ENCODE data around the gene THUMPD3.

THUMPD3 gene

DNA sequence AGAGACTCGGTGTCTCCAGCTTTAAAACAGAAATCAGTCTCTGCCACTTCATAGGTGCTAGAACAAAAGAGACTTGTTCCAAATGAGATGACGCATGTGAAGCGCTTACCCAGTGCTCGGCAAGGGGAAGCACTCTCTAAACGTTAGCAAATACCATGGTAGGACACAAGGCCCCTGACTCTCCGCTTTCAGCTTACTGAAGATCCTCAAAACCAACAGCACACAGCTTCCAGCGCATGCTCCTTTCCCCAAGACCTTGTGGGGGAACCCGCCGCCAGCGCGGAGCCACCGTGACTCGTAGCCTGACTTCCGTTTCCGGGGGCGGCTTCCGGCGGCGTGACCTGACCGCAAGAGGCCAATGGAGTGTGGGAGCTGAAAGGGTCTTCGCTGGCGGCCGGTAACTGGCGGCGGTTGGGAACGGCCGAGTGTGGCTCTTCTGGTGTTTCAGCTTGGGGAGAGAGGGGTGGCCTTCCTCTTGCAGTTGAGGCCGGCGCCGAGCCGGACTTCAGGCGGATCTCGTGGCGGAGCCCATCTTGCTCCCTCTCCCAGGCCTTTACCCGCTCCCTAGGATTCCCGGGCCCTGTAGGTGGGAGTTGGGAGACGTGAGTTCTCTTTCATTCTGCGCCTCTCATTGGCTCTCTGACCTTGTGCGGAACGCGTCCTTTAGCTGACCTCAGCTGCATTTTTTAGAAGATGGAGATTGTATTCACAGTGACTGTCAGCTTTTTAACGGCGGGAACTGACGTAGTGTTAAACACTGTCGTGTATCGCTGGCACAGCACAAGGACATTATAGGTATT is at the start of gene THUMPD3:
THUMPD3 (plus strand) TSS at position 324 of the 800 bp plus-strand sequence. CDS start 2,015 bp downstream, outside the sequence.
- DNase-seq = peak; percentile 91

GRCh38 chr3:9314796-9315195 is 48.1 kb upstream of the THUMPD3 start:
- no peak for DNase-seq

GRCh38 chr3:9316881-9317361 is 45.9 kb upstream of the THUMPD3 start:
- no peak for DNase-seq

GRCh38 chr3:9322780-9323179 is 40.1 kb upstream of the THUMPD3 start:
- DNase-seq = no peak

GRCh38 chr3:9324944-9325343 is 37.9 kb upstream of the THUMPD3 start:
- DNase-seq = no peak

DNA sequence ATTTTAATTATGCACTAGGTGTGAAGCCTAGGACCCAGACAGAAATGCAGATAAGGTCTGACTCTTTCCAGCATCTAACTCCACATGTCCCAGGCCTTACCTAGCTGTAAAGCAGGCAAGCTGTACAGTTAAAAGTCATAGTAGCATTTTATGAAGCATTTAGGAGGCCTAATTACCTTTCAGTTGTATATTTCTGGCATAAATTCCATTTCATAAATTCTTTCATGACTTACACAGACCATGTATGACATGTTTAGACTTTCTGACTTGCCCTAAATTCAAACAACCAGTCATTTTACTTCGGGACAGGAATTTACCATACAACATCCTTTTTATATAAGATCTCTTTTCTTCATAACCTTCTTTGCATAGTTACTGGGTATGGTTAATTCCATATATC is 35.3 kb upstream of the THUMPD3 start:
- DNase-seq = no peak

DNA sequence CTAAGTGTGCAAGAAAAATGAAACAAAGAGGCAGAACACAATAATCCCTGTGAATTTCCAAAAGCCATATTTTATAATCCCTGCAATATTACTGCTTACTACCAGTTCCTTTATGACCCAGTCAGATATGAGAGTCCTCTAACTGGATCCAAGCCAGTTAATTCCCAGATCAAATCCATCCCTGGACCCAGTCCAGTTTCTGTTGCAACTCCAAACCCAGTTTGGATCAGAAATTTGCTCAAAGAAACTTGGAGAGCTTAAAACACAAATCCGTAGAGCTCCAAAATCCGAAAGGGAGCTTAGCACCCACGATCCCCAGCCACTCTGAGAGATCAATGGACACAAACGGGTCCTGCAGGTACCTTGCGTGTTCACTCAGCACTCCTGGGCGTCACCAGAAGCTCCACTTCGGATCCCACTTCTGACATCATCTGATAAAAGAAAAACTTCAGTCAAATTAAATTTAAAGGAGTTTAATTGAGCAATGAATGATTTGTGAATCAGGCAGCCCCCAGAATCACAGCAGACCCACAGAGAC is 32.6 kb upstream of the THUMPD3 start:
- DNase-seq = no peak

DNA sequence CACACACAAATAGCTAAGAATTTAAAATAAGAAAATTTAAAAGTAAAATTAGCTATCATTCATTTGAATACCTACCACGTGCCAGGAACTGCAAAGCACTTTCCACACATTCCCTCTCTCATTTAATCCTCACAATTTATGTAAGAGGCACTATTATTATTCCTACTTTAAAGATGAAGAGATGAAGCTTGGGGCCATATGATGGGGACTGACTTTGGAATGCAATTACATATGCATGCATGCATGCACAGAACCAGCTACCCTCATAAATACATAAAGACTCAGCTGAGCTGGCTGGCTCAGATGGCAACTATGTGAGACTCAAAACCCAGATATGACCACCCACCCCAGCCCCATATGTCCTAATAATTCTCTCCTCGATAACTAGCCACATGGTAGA is 31.7 kb upstream of the THUMPD3 start:
- DNase-seq = no peak

DNA sequence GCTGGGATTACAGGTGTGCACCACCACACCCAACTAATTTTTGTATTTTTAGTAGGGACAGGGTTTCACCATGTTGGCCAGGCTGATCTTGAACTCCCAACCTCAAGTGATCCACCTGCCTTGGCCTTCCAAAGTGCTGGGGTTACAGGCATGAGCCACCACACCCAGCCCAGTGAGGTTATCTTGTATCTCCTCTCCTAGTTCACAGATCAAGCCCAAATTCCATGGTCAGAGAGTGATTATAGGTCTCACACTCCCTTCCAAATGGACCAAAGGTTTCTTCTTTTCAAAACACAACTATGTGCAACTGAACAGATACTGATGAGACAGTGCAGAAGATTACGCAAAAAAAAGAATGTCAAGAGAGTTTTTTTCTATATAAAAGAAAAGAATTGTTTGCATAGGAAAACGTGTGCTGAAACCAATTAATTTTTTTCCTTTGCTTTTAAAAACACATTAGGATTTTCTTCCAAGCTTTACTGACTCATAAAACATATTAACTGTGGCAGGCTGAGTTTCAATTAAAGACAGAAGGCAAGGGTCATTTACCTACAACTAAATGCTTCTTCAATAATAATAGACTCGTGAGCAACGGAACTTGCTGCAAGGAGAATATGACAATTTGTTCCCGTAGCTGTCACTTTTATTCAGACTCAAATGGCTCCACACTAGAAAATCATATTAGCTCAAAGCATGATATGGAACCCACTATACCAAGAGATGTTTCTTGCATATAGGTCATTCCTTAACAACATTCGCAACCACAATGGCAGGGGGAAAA is 30.4 kb upstream of the THUMPD3 start:
- DNase-seq = no peak

DNA sequence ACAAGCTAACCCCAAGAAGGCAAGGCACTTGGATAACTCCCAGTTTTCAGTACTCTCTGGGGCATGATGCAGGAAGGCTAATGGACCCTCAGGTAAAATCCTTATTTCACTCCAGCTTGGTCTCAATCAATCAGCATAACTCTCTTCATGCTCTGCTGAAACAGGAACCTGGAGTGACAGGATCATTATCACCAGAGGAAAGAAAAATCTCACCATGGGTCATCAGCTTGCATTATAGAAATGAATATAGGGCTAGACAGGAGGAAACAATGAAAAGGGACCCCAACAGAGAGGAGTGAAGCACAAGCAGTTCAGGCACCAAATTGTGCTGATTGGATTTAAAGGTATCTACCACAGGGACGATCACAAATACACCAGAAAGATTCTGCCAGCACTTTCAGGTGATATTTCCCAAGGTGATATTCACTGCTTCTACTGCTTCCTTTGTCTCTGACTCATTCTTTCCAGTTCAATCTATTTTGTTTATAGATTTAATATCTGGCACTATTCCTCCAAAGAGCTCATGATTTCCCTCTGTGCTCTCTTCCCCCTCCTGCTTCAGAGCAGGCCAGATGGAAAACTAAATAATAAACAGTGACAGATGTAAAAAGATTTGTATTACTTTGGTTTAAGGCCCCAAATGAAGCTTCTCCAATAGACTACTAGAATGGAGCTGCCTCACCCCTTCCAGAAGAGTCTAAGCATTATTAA is 22.9 kb upstream of the THUMPD3 start:
- DNase-seq = no peak

- no peak for DNase-seq
These were observed 22.4 kb upstream of the THUMPD3 start for GRCh38 chr3:9340472-9340902.

- no peak for DNase-seq
These were observed 20.2 kb upstream of the THUMPD3 start for GRCh38 chr3:9342696-9343095.

DNA sequence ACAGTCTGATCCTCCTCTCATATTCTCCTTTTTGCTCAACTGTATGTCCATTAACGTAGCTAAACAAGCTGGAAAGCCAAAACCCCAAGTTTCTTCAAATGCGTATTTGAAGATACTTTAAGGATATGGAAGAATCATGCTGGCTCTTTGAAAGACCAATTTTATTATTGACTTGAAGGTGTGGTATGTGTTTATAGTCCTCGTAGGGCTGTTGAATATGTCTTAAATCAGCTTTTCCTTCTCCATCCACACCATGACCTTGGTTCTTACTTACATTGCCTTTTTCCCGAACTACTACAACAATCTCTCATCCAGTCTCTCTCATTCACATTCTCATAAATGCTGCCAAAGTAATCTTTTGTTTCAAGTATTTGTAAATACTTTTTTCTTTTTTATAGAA is 19.7 kb upstream of the THUMPD3 start:
- DNase-seq = no peak

DNA sequence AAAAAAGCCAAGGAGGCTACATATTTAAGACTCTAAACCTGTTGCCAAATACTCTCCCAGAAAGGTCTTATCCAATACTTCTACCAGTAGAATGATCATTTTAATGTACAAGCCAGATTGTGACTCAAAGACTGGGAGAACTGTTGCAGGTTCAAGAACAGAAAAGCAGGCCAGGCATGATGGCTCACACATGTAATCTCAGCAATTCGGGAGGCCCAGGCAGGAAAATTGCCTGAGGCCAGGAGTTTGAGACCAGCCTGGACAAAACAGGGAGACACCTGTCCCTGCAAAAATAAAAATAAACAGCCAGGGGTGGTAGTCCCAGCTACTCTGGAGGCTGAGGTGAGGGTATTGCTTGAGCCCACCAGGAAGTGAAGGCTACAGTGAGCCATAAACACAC is 17.8 kb upstream of the THUMPD3 start:
- no peak for DNase-seq

- no peak for DNase-seq
These were observed 16.7 kb upstream of the THUMPD3 start for GRCh38 chr3:9346141-9346540.

DNA sequence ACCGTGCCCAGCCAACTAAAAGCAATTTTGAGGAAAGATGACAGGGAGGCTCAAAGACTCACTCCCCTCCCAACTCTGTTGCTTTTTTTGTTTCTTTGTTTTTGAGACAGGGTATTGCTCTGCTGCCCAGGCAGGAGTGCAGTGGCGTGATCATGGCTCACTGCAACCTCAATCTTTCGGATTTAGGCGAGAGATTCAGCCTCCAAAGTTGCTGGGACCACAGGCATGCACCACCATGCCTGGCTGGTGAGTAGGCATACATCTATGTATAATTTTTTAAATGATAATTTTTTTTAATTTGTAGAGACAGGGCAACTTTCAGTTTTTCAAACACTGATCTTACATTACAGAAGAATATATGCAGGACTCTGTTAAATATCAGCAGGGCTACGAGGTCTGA is 15.8 kb upstream of the THUMPD3 start:
- no peak for DNase-seq

- DNase-seq = no peak
These were observed 15.0 kb upstream of the THUMPD3 start for GRCh38 chr3:9347887-9348286.

DNA sequence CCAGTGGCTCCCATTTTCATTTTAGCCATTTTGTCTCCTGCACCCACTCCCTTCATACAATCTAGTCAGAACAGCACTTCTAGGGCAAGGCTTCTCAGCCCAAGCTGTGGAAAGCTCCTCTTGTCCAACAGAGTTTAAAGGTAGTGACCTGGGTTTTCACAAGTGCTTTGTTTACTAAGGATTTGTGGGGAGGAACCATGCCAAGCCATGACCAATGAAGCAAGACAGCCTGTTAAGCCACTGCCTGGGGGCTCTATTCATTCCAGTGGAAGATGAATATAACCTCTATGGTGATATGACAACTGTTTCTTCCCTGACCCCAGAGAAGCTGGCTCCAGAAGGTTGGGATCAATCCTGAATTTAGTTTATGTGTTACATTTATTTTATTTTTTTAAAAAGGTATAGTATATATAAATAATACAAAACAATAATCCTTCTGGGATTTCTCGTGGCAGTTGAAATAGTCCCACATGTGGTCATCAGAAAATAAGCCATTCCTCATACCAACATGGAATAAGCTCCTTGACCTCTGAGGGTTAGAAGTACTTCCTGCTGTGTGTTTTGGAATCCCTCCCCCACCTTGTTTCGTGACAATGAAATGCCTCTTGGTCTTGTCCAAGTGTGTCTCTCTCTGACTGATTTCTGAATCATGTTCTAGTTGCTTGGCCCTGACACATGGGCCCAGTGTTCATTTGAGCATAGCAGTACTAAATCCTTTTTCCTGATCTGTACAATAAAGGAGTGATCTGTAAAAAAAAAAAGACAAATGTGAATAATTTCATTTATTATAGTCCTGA is 13.3 kb upstream of the THUMPD3 start:
- DNase-seq = no peak

GRCh38 chr3:9351709-9352126 is 11.1 kb upstream of the THUMPD3 start:
- DNase-seq = no peak

DNA sequence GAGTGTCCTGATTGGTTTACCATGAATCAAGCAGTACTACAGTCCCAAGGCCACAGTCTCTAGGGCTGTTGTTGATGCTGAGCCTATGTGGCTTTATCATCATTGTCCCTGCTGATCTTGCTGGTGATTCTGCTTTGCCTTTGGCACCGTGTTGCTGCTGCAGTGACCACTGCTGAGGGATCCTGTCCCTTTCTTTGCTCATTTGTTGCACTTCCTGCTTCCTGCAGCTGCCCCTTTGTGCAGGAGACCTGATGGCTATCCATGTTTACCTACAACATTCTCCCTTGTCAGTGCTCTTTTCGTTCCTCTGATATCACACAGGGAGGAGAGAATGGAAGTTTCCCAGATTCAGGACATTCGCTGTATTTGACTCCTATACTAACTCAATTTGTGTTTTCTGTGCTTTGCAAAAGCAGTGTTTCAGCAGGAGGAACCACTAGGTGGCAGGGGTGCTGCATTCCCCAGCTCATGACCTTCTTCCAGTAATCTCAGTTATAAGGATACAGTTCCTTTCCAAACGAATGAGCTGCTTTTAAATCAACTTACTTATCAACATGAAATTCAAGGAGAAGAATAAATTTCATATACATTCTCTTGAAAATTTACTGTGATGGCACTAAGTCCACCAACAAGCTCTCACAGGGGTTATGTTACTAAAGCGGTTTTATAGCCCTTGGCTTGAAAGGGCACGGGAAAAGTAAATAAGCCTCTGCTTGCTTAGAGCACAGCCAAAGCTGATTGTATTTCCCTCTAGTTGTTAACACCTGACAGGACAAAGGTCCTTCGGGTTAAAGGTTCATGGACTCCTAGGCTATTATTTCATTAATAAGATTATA is 9.7 kb upstream of the THUMPD3 start:
- DNase-seq = peak; percentile 76

DNA sequence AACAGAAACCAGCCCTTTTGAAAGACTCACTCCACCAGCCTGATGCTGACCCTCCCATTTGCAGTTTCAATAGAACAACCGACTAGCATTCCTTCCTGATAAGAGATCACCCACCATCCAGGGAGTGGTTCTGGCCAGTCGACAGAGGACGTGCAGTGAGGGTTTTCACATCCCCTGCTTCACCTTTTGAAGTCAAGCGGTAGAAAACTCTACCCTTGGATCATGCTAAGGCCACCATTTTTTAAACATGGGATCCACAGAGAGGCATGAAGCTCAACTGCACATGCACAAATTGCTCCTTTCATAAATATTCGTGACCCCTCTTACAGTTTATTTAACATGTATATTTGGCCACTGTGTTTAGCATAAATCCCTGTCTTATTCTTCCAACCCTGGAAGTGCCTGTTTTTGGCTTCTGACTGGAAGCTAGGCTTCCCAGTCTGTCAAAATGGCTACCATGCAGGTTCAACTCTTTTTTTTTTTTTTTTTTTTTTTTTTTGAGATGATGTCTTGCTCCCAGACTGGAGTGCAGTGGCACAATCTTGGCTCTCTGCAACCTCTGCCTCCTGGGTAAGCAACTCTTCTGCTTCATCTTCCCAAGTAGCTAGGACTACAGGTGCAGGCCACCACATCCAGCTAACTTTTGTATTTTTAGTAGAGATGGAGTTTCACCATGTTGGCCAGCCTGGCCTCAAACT is 1.0 kb upstream of the THUMPD3 start:
- no peak for DNase-seq
